OCI-M1 (cell line): Measurements from ENCODE around the gene KLLN.
A peak's percentile ranks its signal among the peaks of the same experiment; 100 is the strongest.
"Not testable (repeated sequence)": the region's sequence is repeated elsewhere in the genome, so short reads cannot be mapped to it uniquely, and the experiment has no call there.

Source experiments
- DNase-seq: peaks from one replicate; lab custom pipeline; 2025; lab: John Stamatoyannopoulos, UW

The KLLN gene

GRCh38 chr10:87863053-87863943 is at the start of gene KLLN, which contains the start of gene PTEN:
Gene KLLN, minus strand, starts transcription at chr10:87863533. Its CDS starts 1,046 bp downstream, at chr10:87862487.
Gene PTEN, plus strand, starts transcription at chr10:87863625. Its CDS starts 845 bp downstream, at chr10:87864470.
- peak; percentile 98 for DNase-seq

GRCh38 chr10:87903396-87903795 is 40.1 kb upstream of the KLLN start:
- not testable (repeated sequence) for DNase-seq

- not testable (repeated sequence) for DNase-seq
Observed at GRCh38 chr10:87897957-87898356, 34.6 kb upstream of the KLLN start.

- no peak for DNase-seq
Observed at GRCh38 chr10:87896216-87896615, 32.9 kb upstream of the KLLN start.

DNA sequence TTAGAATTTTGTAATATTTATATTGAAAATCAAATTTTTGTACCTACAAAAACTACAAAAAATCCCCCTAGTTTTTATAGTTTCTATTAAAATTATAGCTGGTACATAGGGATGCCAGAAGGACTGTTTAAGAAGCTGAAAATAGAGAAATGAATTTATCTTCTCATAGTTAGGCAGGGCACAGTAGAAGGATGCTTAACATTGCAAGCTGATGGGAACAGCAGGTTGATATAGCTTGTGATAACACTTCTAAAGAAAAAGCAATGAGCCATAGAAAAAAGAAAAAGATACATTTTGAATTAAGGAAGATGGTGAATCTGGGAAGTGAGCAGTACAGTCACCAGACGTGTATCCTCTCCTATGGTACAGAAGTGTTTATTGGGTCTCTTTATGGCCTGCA is 32.1 kb upstream of the KLLN start:
- no peak for DNase-seq

GRCh38 chr10:87887548-87888289 is 24.4 kb upstream of the KLLN start:
- DNase-seq = no peak

DNA sequence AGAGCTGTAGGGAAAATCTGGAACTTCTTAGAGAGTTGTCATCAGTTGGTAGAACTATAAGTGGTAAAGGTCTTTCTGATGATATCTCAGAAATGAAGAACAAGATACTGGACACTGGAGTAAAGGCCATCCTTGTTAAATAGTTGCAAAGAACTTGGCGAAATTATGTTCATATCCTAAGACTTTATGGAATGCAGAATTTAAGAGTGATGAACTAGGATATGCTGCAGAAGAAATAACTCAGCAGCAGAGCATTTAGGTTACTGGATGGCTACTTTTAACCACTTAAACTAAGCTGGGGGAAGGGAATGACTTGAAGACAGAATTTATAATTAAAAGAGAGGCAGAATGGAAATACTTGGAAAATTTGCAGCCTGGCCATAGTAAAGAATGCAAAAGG is 23.8 kb upstream of the KLLN start:
- DNase-seq = no peak

- no peak for DNase-seq
Observed at GRCh38 chr10:87886635-87887034, 23.3 kb upstream of the KLLN start.

- DNase-seq = no peak
Observed at GRCh38 chr10:87882555-87883294, 19.4 kb upstream of the KLLN start.

GRCh38 chr10:87881373-87882059 is 18.2 kb upstream of the KLLN start:
- not testable (repeated sequence) for DNase-seq

DNA sequence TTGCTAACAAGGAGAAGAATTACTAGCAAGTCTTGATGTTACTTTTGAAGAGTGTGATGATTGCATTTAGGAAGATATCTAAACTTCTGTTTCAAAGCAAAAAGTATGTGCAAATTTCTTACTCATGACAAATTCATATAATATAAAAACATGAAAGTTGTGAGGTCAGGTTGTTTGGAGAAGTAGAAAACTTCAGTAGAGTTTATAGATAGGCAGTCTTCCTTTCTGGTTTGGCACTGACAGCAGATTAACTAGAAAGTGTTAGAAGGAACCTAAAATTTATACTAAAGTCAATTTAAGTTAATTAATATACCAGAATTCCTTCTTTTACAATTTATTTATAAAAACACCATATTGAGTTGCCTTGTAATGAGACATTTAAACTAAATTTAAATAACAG is 17.0 kb upstream of the KLLN start:
- peak; percentile 40 for DNase-seq

DNA sequence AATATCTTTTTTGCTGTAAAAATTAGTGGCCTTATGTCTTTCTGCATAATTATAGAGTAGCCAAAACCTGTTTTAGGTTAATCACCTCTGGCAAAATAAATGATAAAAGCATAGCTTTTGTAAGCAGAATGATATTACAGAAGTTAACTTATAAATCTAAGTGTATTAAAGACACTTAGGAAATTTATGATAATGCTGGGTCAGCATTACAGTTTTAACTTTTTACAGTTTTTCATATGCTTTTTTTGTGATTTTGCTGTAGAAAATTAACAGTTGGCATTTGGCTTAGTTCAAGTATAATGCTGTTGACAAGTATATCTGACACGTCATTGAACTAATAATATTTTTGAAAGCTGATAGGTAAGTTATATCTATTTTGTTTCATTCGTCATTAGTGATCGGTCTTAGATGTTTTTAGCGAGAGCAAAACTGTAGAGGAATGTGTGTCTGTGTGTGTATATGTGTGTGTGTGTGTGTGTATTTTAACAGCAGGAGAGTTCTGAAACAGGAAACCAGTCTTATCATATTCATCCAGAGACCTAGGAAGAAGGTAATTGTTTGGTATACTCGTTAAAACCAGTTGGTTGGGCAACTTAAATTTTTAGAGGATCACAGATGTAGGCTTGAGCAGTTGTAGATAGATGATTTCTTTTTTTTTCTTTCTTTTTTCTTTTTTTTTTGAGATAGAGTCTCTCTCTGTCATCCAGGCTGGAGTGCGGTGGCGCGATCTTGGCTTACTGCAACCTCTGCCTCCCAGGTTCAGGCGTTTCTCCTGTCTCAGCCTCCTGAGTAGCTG is 15.5 kb upstream of the KLLN start:
- peak; percentile 93 for DNase-seq

DNA sequence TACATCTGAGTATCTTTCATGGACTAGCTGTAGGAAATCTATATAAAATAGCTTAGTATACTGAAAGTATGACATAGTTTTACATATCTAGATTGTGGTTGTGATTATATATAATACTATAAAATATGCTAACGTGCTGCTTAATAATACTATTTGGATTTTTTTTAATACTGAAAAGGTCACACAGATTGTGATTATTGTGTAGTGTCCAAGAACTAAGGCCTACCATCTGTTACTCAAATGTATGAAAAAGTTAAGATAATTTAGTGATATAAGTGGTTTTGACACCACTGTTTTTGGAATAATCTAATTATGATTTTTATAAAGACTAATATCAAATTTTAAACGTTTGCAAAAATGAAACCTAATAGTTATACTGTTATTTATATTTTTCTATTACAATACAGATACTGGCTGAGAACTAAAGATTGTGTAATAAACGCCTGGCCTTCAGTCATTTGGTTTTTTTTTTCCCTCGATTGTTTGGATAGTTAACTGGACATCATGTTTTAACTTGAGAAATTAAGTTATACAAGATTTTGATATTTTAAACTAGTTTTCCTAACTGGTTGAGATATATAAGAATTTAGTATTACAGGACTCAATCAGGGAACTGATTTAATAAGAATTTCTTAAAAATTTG is 12.7 kb upstream of the KLLN start:
- peak; percentile 59 for DNase-seq

- no peak for DNase-seq
Observed at GRCh38 chr10:87873656-87874055, 10.3 kb upstream of the KLLN start.

DNA sequence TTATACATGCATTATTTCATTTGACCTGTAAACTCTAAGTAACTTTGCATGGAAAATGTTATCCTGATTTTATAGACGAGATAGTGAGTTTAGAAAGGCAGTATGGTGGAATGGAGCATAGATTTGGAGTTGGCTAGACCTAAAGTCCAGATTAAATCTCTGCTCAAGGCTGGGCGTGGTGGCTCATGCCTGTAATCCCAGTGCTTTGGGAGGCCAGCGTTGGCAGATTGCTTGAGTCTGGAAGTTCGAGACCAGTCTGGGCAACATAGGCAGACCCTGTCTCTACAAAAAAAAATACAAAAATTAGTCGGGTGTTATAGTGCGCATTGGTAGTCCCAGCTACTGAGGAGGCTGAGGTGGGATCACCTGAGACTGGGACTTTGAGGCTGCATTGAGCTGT is 9.5 kb upstream of the KLLN start:
- no peak for DNase-seq

GRCh38 chr10:87869773-87870551 is 6.6 kb upstream of the KLLN start:
- DNase-seq = no peak

DNA sequence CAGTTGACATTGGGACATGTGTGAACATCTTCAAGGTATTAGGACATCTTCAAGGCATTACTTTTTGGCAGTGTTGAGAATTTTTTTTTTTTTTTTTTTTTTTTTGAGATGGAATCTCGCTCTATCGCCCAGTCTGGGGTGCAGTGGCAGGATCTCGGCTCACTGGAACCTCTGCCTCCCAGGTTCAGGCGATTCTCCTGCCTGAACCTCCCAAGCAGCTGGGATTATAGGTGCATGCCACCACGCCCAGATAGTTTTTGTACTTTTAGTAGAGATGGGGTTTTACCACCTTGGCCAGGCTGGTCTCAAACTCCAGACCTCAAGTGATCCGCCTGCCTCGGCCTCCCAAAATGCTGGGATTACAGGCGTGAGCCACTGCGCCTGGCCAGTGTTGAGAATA is 5.8 kb upstream of the KLLN start:
- DNase-seq = not testable (repeated sequence)

DNA sequence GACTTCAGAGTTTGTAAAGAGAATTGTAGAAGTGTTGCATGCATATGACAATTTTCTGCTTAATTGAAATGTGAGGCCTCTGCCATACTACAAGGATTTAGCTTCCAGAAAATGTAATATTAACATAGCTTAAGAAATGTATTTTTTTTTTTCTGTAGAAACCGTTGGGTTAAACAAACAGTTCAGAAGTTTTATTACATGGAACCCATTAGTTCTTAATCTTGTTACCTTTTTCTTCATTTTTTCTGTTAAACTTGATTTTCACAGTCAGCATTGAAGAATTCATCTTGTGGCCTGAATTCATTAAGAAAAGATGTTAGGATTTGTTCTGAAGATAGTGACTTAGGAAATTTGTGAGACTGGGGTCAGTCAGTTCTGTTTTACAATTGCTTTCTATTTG is 4.9 kb upstream of the KLLN start:
- DNase-seq = peak; percentile 48

GRCh38 chr10:87867453-87867852 is 4.1 kb upstream of the KLLN start:
- no peak for DNase-seq
